Measurements from ENCODE around the gene KRT81.

Gene KRT81

DNA sequence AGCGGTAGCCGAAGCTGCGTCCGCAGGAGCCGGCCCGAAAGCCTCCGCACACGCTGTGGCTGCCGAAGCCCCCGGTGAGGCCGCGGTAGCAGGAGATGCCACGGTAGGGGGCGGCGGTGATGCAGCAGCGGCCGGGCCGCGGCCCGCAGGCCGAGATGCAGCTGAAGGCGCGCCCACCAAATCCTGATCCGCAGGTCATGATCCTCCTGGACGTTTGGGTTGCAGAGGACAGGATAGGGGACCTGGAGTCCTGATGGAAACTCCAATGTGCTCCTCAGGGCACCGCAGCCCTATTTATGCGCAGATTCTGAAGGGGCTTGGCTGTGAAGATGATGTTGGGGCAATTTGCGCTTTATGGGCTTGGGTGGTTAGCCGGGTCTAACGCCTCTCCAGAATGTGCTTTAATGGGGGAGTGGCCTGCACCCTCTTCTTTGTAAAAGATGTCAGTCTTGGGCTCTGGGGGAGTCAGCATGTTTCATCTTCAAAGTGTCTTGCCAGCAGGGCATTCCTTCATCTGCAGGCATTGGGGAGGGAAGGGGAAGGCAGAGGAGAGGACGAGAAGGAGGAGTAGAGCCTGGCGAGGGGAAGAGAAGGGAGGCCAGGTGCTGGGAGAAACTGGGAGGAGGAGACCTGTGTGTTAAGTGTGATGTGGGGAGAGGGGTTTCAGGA, at the start of gene KRT81:
Gene KRT81, minus strand, starts transcription at position 268 of the 669 bp plus-strand sequence. Its CDS starts 69 bp downstream, at position 199.
- no peak for DNase-seq

DNA sequence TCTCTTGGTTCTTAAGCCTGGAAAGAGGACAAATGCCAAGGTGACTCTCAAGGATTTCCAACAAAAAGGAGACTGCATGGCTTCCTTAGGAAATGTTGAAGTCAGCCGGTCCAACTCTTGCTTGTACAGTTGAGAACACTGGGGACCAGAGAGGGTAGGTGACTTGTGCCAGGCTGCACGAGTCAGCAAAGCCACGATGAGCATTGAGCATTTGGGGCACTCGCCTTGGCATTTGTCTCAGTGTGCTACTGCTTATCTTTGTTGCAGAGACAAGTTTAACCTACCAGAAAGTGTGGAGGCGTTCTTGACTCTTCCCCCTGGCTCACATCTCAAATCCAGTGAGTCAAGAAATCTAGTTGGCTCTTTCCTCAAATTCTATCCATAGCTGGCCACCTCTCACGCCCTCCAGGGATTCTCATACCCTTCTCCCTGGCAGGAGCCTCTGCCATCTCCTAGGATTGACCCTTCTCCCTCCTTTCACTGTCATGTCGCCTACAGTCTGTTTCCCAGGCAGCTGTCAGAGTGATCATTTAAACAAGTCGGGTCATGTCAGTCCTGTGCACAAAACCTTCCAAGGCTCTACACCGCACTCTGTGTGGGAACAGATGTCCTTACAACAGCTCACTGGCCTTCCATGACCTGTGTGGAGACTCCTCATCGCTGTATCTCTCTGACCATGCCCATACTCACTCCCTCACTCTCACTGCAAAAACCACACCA, 47.1 kb upstream of the KRT81 start:
- no peak for DNase-seq

GRCh38 chr12:52337054-52337453, 45.7 kb upstream of the KRT81 start:
- DNase-seq = no peak

GRCh38 chr12:52336641-52337040, 45.3 kb upstream of the KRT81 start:
- no peak for DNase-seq

DNA sequence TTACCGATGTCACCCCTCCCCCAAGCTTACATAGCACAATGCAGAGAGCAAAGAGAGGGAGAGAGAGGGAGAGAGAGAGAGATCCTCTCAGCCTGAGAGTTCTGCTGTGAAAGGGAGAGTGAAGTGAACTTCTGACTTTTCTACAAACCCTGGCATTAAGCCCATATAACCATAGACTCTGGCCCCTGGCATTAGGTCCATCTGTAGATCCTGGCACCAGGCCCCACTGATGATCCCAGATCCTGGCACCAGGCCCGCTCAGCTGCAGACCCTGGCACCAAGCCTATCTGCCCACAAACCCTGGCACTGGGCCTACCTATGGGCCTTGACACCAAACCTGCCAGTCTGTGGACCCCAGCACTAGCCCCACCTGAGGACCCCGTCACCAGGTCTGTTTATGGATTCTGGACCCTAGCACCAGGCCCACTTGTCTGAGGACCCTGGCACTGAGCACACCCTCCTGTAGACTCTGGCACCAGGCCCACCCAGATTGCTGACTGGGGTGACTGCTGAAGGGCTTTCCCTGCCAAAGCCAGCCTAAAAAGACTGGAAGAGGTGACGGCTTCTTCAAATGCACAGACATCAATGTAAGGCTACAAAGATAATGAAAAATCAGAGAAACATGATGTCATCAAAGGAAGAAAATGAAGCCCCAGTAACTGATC, 44.4 kb upstream of the KRT81 start:
- no peak for DNase-seq

DNA sequence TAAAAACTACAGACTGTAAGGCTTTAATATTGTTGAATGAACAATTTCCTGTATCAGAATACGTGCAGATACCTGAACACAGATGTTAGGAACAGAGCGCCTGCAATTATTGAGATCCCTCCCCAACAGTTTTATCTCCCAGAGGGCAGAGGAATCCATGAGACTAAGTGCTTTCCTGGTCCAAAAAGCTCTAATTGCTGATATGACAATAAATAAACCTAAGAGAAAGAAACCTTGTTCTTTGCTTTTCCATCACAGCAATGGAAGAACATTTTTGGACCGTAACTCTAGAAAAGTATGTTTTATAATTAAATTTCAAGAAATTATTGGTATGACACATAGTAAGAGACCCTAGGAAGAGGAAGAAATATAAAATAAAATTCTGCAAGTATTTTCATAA, 42.9 kb upstream of the KRT81 start:
- DNase-seq = no peak

DNA sequence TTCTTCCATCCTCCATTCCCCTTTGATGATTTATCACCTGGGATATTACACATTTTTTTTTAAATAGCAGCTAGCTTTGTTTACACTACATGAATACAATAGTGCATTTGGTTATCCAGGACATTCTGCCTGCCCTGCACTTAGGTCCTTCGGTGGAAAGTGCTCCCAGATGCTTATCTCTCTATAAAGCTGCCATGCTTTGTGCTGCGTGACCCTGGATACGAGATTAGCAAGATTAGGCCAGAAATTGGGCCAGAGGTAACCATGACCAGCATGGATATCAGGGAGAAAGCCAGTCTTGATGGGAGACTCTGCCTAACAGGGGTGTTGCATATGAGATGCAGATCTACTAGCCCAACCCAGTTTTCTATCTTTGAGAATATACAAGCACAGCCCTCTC, 42.0 kb upstream of the KRT81 start:
- DNase-seq = no peak

- no peak for DNase-seq
Observed at GRCh38 chr12:52332381-52332780, 41.0 kb upstream of the KRT81 start.

GRCh38 chr12:52331833-52332232, 40.5 kb upstream of the KRT81 start:
- DNase-seq = no peak

GRCh38 chr12:52331039-52331438, 39.7 kb upstream of the KRT81 start:
- no peak for DNase-seq

- DNase-seq = no peak
Observed at GRCh38 chr12:52327830-52328500, 36.6 kb upstream of the KRT81 start.

- DNase-seq = peak; percentile 23 to 55 (median 44)
Observed at GRCh38 chr12:52327052-52327829, 35.9 kb upstream of the KRT81 start.

DNA sequence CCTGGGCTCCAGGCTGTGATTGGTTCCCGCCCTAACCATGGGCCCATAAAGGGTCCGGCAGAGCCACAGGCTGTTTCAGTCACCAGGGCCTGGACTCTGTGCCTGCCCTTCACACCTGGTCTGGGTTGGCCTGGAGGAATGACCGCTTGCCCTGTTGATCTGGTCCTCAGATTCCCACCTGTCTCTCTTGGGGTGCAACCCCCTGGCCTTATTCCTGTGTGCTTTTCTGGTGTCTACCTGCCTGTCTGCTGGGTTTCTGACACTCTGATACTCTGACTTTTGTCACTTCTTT, 32.8 kb upstream of the KRT81 start:
- DNase-seq = no peak

DNA sequence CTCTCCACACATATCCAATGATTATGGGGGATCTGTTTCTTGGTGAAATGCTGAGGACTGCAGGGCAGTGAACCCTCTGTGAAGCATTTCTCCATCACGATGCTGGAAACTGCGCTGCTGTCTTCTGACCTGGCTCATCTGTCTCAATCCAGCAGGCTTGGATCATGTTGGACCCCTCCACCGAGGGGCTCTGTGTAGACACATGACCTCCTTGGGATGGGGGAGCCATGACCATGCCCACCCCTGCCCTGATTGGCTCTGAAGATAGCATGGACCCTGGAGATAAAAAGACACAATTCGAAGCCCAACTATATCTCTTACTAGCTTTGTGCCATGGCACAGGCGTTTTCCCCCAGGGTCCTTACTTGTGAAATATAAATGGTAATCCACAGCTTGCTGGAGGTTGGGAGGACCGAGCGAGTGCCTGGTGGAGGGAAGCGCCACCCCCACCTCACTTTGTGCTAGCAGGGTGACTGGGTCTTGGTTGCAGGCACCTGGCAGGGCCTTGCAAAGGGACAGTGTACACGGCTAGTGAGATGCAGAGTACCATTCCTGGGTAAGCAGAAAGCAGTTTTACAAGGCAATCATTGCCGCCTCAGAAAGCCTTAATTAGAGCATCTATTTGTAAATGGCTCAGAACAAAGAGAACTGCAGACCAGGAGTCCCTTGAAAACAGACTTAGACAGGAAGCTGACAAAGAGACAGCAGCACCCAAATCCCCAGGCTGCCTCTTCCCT, 32.2 kb upstream of the KRT81 start:
- DNase-seq = no peak

DNA sequence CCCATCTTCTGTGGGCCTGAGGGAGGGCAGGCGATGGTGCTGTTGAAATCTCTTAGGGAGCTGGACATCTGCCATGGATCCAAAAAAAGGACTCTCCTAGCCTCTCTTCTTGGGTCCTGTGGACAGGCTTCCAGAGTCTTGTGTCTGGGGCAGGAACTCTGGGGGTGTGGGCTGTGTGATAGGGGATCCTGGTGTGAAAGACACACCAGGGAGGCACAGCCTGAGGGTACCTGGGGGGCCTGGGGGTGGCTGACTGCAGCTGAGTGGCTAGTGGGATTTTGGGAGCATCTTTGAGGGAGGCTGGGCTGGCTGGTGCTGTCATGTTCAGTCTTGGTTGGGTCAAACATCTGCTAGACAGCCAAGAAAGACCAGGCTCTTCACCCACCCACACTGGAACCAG, 31.7 kb upstream of the KRT81 start:
- no peak for DNase-seq

GRCh38 chr12:52322069-52322468, 30.7 kb upstream of the KRT81 start:
- DNase-seq = no peak

DNA sequence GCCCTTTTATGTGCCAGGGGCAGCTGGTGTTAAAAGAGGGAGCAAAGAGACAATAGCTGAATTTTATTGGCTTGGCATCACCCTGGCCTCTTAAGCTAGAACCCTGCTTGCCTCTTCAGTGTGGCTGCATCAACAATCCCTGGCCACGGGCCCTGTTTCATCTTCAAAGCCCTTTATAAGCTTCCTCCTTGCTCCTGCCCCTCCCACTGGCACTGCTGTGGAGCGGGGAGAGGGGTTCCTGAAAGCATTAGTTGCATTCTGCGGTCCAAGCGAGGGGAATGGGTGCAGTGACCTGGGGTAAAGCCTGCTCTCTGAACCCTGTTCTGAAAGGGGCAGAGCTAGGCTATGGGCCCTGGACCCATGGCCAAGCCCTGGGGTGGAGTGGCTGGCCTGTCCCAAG, 30.1 kb upstream of the KRT81 start:
- no peak for DNase-seq

DNA sequence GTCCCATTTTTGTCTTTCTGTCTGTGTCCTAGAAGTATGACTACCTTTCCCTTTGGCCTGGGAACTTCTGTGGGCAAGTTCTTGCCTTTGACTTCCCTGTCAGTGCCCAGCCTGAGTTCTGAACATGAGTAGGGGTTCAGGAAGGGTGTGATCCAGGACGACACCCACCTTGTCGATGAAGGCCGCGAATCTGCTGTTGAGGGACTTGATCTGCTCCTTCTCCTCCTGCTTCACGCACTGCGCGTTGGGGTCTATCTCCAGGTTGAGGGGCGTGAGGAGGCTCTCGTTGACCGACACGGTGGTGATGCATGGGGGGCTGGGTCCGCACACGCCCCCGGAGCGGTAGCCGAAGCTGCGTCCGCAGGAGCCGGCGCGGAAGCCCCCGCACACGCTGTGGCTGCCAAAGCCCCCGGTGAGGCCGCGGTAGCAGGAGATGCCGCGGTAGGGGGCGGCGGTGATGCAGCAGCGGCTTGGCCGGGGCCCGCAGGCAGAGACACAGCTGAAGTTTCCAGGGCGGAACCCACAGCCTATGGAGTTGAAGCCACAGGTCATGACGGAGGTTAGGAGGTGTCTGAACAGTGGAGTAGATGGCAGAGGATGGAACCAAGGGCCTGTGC, 29.6 kb upstream of the KRT81 start, which contains the start of gene KRT83:
Gene KRT83, minus strand, starts transcription at position 615 of the 617 bp plus-strand sequence. Its CDS starts 63 bp downstream, at position 552.
- DNase-seq = no peak

DNA sequence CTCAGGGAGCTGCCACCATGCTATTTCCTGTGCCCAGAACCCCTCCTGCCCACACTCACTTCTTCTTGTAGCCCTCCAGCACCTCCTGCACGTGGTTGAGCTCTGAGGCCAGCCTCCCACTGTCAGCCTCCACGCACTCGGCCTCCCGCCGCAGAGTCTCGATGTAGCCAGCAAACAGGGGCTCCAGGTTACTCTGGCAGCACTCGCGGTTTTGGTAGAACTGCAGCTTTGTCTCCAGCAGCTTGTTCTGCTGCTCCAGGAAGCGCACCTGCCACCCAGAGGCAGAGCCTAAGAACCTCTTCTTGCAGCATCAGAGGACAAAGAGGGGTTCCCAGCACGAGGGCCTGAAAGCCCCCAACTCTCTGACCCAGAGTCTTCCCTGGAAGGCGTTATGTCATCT, 27.8 kb upstream of the KRT81 start:
- DNase-seq = no peak

GRCh38 chr12:52318241-52318990, 27.1 kb upstream of the KRT81 start:
- no peak for DNase-seq
